ENCODE measurements around the gene C8A.

Gene C8A

GRCh38 chr1:56816909-56817308 is 37.7 kb upstream of the C8A start:
- Histone ChIP-seq H3K9ac (ENCODE audit: low read depth, low read length) (no peak overlapping the region), H3K4me1 (ENCODE audit: insufficient read depth, low read length) (no peaks in the 10 kb centered on the region), H3K4me2 (ENCODE audit: insufficient read depth, low read length) (no peak overlapping the region), H3K36me3 (ENCODE audit: insufficient read depth, low read length) (no peaks in the 10 kb centered on the region), H3K79me2 (ENCODE audit: insufficient read depth, low read length) (no peaks in the 10 kb centered on the region), H3K27ac (ENCODE audit: low read length) (no peak overlapping the region), H2AFZ (ENCODE audit: low read depth, low read length) (no peak overlapping the region), H3K27me3 (ENCODE audit: insufficient read depth, low read length, poor library complexity) (peaks cover 7% of the 10 kb centered on the region), H3K9me3 (ENCODE audit: insufficient read depth, low read length, severe bottlenecking) (no peaks in the 10 kb centered on the region), H4K20me1 (ENCODE audit: insufficient read depth, low read length) (no peaks in the 10 kb centered on the region; the same call in 1 of the 2 replicates), H3K4me3 (ENCODE audit: low read depth in 1 of 2, low read length in 2 of 2) (no peak overlapping the region)
- no peak for TF ChIP-seq CTCF (IDR thresholded peaks at IDR 0.05; ENCODE audit: borderline replicate concordance, extremely low read depth, low read length, poor library complexity, severe bottlenecking)
- TF ChIP-seq EZH2 (IDR thresholded peaks at IDR 0.05; ENCODE audit: borderline replicate concordance, low read depth, low read length, severe bottlenecking): no peak
- DNase-seq: no peak
- ATAC-seq (ENCODE audit: insufficient read depth, low read depth): no peak

DNA sequence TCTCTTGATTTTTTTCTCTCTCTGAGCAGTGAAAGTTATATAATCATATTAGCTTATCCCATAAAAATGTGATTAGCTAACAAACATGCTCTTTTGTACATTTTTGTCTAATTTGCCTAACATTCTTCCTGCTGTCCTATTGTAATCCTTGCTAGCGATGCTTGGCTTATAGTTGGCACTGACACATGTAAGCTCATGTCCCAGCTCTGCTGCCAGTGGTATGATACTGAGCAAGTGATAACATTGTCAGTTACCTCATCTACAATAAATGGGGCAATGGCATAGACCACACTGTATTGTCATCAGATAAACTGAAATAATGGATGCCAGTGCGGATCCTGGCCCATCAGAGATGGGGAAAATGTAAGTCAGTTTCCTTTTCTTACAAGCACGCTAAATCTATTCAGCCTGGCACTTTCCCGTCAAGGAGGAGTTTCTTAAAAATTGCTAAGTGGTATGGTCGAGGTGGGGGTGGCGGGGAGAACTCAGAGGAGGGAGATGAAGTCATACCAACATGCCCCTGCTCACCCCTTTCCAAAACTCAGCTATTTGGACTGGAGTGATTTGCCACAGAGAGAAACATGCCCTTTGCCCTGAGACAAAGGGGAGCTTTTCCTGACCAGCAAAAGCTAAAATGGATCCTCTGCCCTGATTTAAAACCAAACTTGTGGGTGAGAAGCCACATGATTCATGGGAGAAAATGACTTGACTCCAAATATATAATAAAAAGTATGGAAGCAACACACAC is 36.7 kb upstream of the C8A start:
- H3K27ac ChIP-seq (ENCODE audit: low read length): no peak overlapping the region
- no peak overlapping the region for H3K4me2 ChIP-seq (ENCODE audit: insufficient read depth, low read length)
- ATAC-seq (ENCODE audit: insufficient read depth, low read depth) (no peak), DNase-seq (no peak)
- TF ChIP-seq EZH2 (IDR thresholded peaks at IDR 0.05; ENCODE audit: borderline replicate concordance, low read depth, low read length, severe bottlenecking) (no peak), CTCF (IDR thresholded peaks at IDR 0.05; ENCODE audit: borderline replicate concordance, extremely low read depth, low read length, poor library complexity, severe bottlenecking) (no peak)
- no peaks in the 10 kb centered on the region for H3K9me3 ChIP-seq (ENCODE audit: insufficient read depth, low read length, severe bottlenecking)
- H3K36me3 ChIP-seq (ENCODE audit: insufficient read depth, low read length): no peaks in the 10 kb centered on the region
- H4K20me1 ChIP-seq (ENCODE audit: insufficient read depth, low read length): no peaks in the 10 kb centered on the region; the same call in 1 of the 2 replicates
- H2AFZ ChIP-seq (ENCODE audit: low read depth, low read length): no peak overlapping the region
- no peak overlapping the region for H3K9ac ChIP-seq (ENCODE audit: low read depth, low read length)
- H3K79me2 ChIP-seq (ENCODE audit: insufficient read depth, low read length): no peaks in the 10 kb centered on the region
- H3K4me1 ChIP-seq (ENCODE audit: insufficient read depth, low read length): no peaks in the 10 kb centered on the region
- no peak overlapping the region for H3K4me3 ChIP-seq (ENCODE audit: low read depth in 1 of 2, low read length in 2 of 2)
- peaks cover 3% of the 10 kb centered on the region for H3K27me3 ChIP-seq (ENCODE audit: insufficient read depth, low read length, poor library complexity)

DNA sequence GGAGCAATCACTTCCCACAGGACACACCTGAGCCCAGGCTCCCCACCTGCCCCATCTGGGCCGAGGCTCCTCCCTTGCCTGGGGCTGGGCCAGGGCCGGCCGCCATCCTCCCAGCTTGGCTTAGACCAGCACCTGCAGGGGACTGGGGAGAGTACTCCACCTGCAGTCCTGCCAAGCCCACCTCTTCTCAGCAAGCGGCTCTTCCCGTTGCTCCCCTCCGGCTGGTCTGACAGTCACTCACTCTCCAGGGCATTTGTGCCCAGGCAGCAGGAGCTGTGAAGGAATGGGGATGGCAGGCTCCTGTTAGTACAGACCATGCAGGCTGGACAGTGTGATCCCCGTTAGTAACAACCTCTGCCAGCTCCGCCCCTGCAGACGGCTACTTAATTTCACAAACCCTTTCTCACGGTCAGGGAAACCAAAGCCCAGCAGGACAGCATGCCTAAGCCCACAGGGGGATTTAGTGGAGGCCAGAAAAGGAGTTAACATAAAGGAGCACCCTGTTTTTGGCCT is 35.2 kb upstream of the C8A start, which contains the start of gene FYB2:
Gene FYB2, minus strand, starts transcription at position 18 of the 513 bp plus-strand sequence. CDS start 114 bp downstream, outside the sequence.
- Histone ChIP-seq H3K79me2 (ENCODE audit: insufficient read depth, low read length) (no peaks in the 10 kb centered on the region), H3K9me3 (ENCODE audit: insufficient read depth, low read length, severe bottlenecking) (no peaks in the 10 kb centered on the region), H3K9ac (ENCODE audit: low read depth, low read length) (no peak within 1 kb of the TSS), H3K27ac (ENCODE audit: low read length) (no peak within 1 kb of the TSS), H3K27me3 (ENCODE audit: insufficient read depth, low read length, poor library complexity) (peaks cover 3% of the 10 kb centered on the region), H2AFZ (ENCODE audit: low read depth, low read length) (no peak within 1 kb of the TSS), H3K4me3 (ENCODE audit: low read depth in 1 of 2, low read length in 2 of 2) (no peak within 1 kb of the TSS), H3K4me1 (ENCODE audit: insufficient read depth, low read length) (no peaks in the 10 kb centered on the region), H3K36me3 (ENCODE audit: insufficient read depth, low read length) (no peaks in the 10 kb centered on the region), H4K20me1 (ENCODE audit: insufficient read depth, low read length) (no peaks in the 10 kb centered on the region; the same call in 1 of the 2 replicates), H3K4me2 (ENCODE audit: insufficient read depth, low read length) (no peak within 1 kb of the TSS)
- ATAC-seq (ENCODE audit: insufficient read depth, low read depth): no peak
- no peak for DNase-seq
- TF ChIP-seq EZH2 (IDR thresholded peaks at IDR 0.05; ENCODE audit: borderline replicate concordance, low read depth, low read length, severe bottlenecking) (no peak), CTCF (IDR thresholded peaks at IDR 0.05; ENCODE audit: borderline replicate concordance, extremely low read depth, low read length, poor library complexity, severe bottlenecking) (no peak)

All from DND-41 (cell line).